ENCODE data around the gene ATP2B2.

The ATP2B2 gene

DNA sequence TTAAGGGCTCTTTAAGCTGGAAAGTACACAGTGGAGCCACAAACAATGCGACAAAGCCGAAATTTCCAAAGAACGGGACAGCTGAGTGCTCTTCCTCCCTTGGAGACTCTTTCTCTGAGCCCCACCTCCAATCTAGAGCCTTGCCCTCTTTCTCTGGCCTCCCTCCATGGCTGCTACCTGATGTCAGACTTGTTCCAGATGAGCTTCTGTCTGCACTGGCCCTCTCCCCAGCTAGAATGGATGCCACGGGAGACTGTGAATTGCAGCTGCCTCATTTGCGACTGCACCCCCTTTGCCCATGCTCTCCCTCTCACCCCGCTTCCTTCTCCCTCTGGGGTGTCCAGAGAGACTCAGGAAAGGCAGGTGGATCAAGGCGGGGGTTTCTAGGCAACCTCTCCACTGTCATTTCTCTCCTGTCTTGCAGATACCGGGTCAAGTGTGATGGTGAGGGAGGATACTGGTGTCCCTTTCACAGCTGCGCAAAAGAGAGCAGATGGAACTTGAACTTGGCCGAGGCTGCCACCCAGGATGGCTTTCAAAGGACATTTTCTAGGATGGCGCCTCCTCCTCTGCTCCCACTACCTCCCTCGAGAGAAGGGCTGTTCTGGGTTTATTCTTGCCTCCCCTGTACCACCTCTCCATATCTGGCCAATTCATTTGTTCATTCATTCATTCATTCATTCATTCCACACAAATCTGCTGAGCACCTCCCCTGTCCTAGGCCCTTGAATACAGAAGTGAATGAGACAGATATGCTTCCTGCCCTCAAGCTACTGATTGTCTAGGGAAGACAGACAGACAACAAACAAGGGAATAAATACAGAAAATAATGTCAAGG lies 12.8 kb downstream of the ATP2B2 start:
- H4K20me1 ChIP-seq (ENCODE audit: insufficient read depth): no peaks in the 10 kb centered on the region

GRCh38 chr3:10489746-10490483 lies 15.5 kb downstream of the ATP2B2 start:
- no peak overlapping the region for H3K9ac ChIP-seq
- TF ChIP-seq, protein P1, sequence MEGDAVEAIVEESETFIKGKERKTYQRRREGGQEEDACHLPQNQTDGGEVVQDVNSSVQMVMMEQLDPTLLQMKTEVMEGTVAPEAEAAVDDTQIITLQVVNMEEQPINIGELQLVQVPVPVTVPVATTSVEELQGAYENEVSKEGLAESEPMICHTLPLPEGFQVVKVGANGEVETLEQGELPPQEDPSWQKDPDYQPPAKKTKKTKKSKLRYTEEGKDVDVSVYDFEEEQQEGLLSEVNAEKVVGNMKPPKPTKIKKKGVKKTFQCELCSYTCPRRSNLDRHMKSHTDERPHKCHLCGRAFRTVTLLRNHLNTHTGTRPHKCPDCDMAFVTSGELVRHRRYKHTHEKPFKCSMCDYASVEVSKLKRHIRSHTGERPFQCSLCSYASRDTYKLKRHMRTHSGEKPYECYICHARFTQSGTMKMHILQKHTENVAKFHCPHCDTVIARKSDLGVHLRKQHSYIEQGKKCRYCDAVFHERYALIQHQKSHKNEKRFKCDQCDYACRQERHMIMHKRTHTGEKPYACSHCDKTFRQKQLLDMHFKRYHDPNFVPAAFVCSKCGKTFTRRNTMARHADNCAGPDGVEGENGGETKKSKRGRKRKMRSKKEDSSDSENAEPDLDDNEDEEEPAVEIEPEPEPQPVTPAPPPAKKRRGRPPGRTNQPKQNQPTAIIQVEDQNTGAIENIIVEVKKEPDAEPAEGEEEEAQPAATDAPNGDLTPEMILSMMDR (conservative IDR thresholded peaks at IDR 0.05; ENCODE audit: low read depth, low read length): no peak
- H3K4me1 ChIP-seq (ENCODE audit: low read depth, poor library complexity, severe bottlenecking): no peaks in the 10 kb centered on the region
- no peaks in the 10 kb centered on the region for H3K79me2 ChIP-seq (ENCODE audit: insufficient read depth, low read depth)
- no peak overlapping the region for H3K4me2 ChIP-seq
- H3K27ac ChIP-seq: no peak overlapping the region
- H2AFZ ChIP-seq (ENCODE audit: low read depth): no peak overlapping the region
- H3K36me3 ChIP-seq (ENCODE audit: insufficient read depth): no peaks in the 10 kb centered on the region
- no peaks in the 10 kb centered on the region; the same call in 1 of the 2 replicates for H3K27me3 ChIP-seq (ENCODE audit: insufficient read depth, low read depth)
- H4K20me1 ChIP-seq (ENCODE audit: insufficient read depth): no peaks in the 10 kb centered on the region
- no peak overlapping the region for H3K4me3 ChIP-seq (IDR thresholded peaks at IDR 0.05; ENCODE audit: insufficient read depth, low read depth, low read length)

More for the DNA sequence above, 12.8 kb downstream of the ATP2B2 start:
- Histone ChIP-seq H3K27ac (no peak overlapping the region), H2AFZ (ENCODE audit: low read depth) (no peak overlapping the region), H3K4me3 (IDR thresholded peaks at IDR 0.05; ENCODE audit: insufficient read depth, low read depth, low read length) (no peak overlapping the region), H3K4me2 (no peak overlapping the region), H3K79me2 (ENCODE audit: insufficient read depth, low read depth) (no peaks in the 10 kb centered on the region), H3K4me1 (ENCODE audit: low read depth, poor library complexity, severe bottlenecking) (no peaks in the 10 kb centered on the region), H3K9ac (no peak overlapping the region), H3K27me3 (ENCODE audit: insufficient read depth, low read depth) (no peaks in the 10 kb centered on the region; the same call in 1 of the 2 replicates), H3K36me3 (ENCODE audit: insufficient read depth) (no peaks in the 10 kb centered on the region)
- TF ChIP-seq, protein P1 (conservative IDR thresholded peaks at IDR 0.05; ENCODE audit: low read depth, low read length): no peak

- Histone ChIP-seq H3K4me3 (IDR thresholded peaks at IDR 0.05; ENCODE audit: insufficient read depth, low read depth, low read length) (no peak overlapping the region), H3K36me3 (ENCODE audit: insufficient read depth) (no peaks in the 10 kb centered on the region), H3K4me2 (no peak overlapping the region), H3K27ac (no peak overlapping the region), H3K27me3 (ENCODE audit: insufficient read depth, low read depth) (no peaks in the 10 kb centered on the region; the same call in 1 of the 2 replicates), H3K79me2 (ENCODE audit: insufficient read depth, low read depth) (no peaks in the 10 kb centered on the region), H4K20me1 (ENCODE audit: insufficient read depth) (no peaks in the 10 kb centered on the region), H3K9ac (no peak overlapping the region), H2AFZ (ENCODE audit: low read depth) (no peak overlapping the region), H3K4me1 (ENCODE audit: low read depth, poor library complexity, severe bottlenecking) (no peaks in the 10 kb centered on the region)
- TF ChIP-seq, protein P1 (conservative IDR thresholded peaks at IDR 0.05; ENCODE audit: low read depth, low read length): no peak
These were observed 17.3 kb downstream of the ATP2B2 start for GRCh38 chr3:10487988-10488633.

GRCh38 chr3:10485806-10486205 lies 19.6 kb downstream of the ATP2B2 start:
- Histone ChIP-seq H2AFZ (ENCODE audit: low read depth) (no peak overlapping the region), H3K9ac (no peak overlapping the region), H4K20me1 (ENCODE audit: insufficient read depth) (no peaks in the 10 kb centered on the region), H3K27me3 (ENCODE audit: insufficient read depth, low read depth) (no peaks in the 10 kb centered on the region), H3K36me3 (ENCODE audit: insufficient read depth) (no peaks in the 10 kb centered on the region), H3K27ac (no peak overlapping the region), H3K4me2 (no peak overlapping the region), H3K4me1 (ENCODE audit: low read depth, poor library complexity, severe bottlenecking) (no peaks in the 10 kb centered on the region), H3K79me2 (ENCODE audit: insufficient read depth, low read depth) (no peaks in the 10 kb centered on the region), H3K4me3 (IDR thresholded peaks at IDR 0.05; ENCODE audit: insufficient read depth, low read depth, low read length) (no peak overlapping the region)
- TF ChIP-seq, protein P1 (conservative IDR thresholded peaks at IDR 0.05; ENCODE audit: low read depth, low read length): no peak
